Neural cell (in vitro differentiated cells): Measurements from ENCODE around the gene BRDT. TPM values are rescaled to one million over a fixed set of nuclear protein-coding genes. Genes with fewer than 3 reads are reported as not detected.

Experiments used
- H2AFZ ChIP-seq: fragments of 200-600, 300-800 bp; sonication (generic), shearing (Covaris generic); 2 replicates; pipeline ENCODE4 v1.6.0; 2014; ENCODE audit warnings: low read depth, mild to moderate bottlenecking, antibody characterized with exemption, low read length, moderate library complexity
- H3F3A ChIP-seq: fragments of 200-600 bp; shearing (Covaris generic); 2 replicates; pipeline ENCODE4 v1.6.1; 2016; ENCODE audit warnings: mild to moderate bottlenecking, moderate library complexity, mixed read lengths, antibody characterized with exemption, low read length; ENCODE audit not compliant: insufficient read depth, poor library complexity, severe bottlenecking
- H3K27ac ChIP-seq: fragments of 200-600, 300-800 bp; sonication (generic), shearing (Covaris generic); 2 replicates; pipeline ENCODE4 v1.5.1; 2014; ENCODE audit warnings: mild to moderate bottlenecking, low read length, moderate library complexity
- H3K27me3 ChIP-seq: fragments of 300-800, 200-600 bp; sonication (generic), shearing (Covaris generic); 2 replicates; pipeline ENCODE4 v1.6.0; 2014; ENCODE audit warnings: mild to moderate bottlenecking, low read depth, low read length, moderate library complexity; ENCODE audit not compliant: insufficient read depth
- H3K36me3 ChIP-seq: fragments of 300-800, 200-600 bp; sonication (generic), shearing (Covaris generic); 2 replicates; pipeline ENCODE4 v1.5.1; 2014; ENCODE audit warnings: mild to moderate bottlenecking, antibody characterized with exemption, low read length, moderate library complexity; ENCODE audit not compliant: insufficient read depth
- H3K4me2 ChIP-seq: fragments of 300-800, 200-600 bp; sonication (generic), shearing (Covaris generic); 2 replicates; pipeline ENCODE4 v1.6.0; 2014; ENCODE audit warnings: mild to moderate bottlenecking, low read length
- H3K4me3 ChIP-seq: fragments of 300-800, 200-600 bp; sonication (generic), shearing (Covaris generic); 2 replicates; pipeline ENCODE4 v1.5.1; 2014; ENCODE audit warnings: mild to moderate bottlenecking, low read length, moderate library complexity
- H3K79me2 ChIP-seq: fragments of 200-600 bp; shearing (Covaris generic); replicated peaks from 2 replicates; pipeline ENCODE4 v1.6.0; 2014; ENCODE audit warnings: mild to moderate bottlenecking, low read length, moderate library complexity; ENCODE audit not compliant: insufficient read depth
- H3K9ac ChIP-seq: fragments of 300-800, 200-600 bp; sonication (generic), shearing (Covaris generic); 2 replicates; pipeline ENCODE4 v1.6.1; 2016; ENCODE audit warnings: mild to moderate bottlenecking, low read length, mixed read lengths
- H3K9me2 ChIP-seq: fragments of 200-600 bp; shearing (Covaris generic); 2 replicates; pipeline ENCODE4 v1.6.1; 2016; ENCODE audit warnings: mild to moderate bottlenecking, low read length, mixed read lengths; ENCODE audit not compliant: insufficient read depth
- H3K9me3 ChIP-seq: fragments of 200-600, 300-800 bp; sonication (generic), shearing (Covaris generic); 2 replicates; pipeline ENCODE4 v1.6.1; 2016; ENCODE audit warnings: mild to moderate bottlenecking, mixed run types, low read length, moderate library complexity, mixed read lengths
- H4K20me1 ChIP-seq: fragments of 200-600 bp; shearing (Covaris generic); 2 replicates; pipeline ENCODE4 v1.6.1; 2016; ENCODE audit warnings: mild to moderate bottlenecking, mixed run types; ENCODE audit not compliant: insufficient read depth
- EP300 ChIP-seq: fragments of 450-650 bp; conservative IDR thresholded peaks from 2 replicates; pipeline ENCODE4 v1.6.1; 2014; ENCODE audit warnings: antibody characterized with exemption, mild to moderate bottlenecking, moderate library complexity; ENCODE audit not compliant: poor library complexity, severe bottlenecking
- EZH2 ChIP-seq: fragments of 200-600, 300-800 bp; shearing (Covaris generic), sonication (generic); IDR thresholded peaks from 2 replicates; pipeline ENCODE4 v1.6.1; 2014; ENCODE audit warnings: antibody characterized with exemption, low read length, borderline replicate concordance, mild to moderate bottlenecking; ENCODE audit not compliant: insufficient read depth, poor library complexity, severe bottlenecking
- MXI1 ChIP-seq: fragments of 450-650 bp; conservative IDR thresholded peaks from 2 replicates; pipeline ENCODE4 v1.6.1; 2014; ENCODE audit warnings: antibody characterized with exemption, mild to moderate bottlenecking; ENCODE audit not compliant: poor library complexity, severe bottlenecking
- POLR2AphosphoS5 ChIP-seq: IDR thresholded peaks from 2 replicates; pipeline ENCODE4 v1.6.1; 2012
- RAD21 ChIP-seq: fragments of 450-650 bp; conservative IDR thresholded peaks from 2 replicates; pipeline ENCODE4 v1.6.1; 2014; ENCODE audit warnings: antibody characterized with exemption, mild to moderate bottlenecking, moderate library complexity
- REST ChIP-seq: IDR thresholded peaks from 2 replicates; pipeline ENCODE4 v1.6.1; 2012; ENCODE audit warnings: borderline replicate concordance
- SMC3 ChIP-seq: fragments of 450-650 bp; conservative IDR thresholded peaks from 2 replicates; pipeline ENCODE4 v1.6.1; 2014; ENCODE audit warnings: antibody characterized with exemption, mild to moderate bottlenecking, moderate library complexity; ENCODE audit not compliant: poor library complexity
- TAF1 ChIP-seq: IDR thresholded peaks from 2 replicates; pipeline ENCODE4 v1.6.1; 2012; ENCODE audit warnings: low read depth
- polyA plus RNA-seq: library from polyadenylated mRNA; depleted of rRNA; stranded (reverse); fragments of >200 nt; gene quantifications from 2 replicates; pipeline ENCODE4 v1.2.3, GENCODE V29; 2014
- TF ChIP-seq, protein P1 (sequence below): fragments of 450-650 bp; IDR thresholded peaks from 2 replicates; pipeline ENCODE4 v1.5.1; 2014; ENCODE audit warnings: antibody characterized with exemption, mild to moderate bottlenecking, moderate library complexity; ENCODE audit not compliant: poor library complexity, severe bottlenecking

BRDT gene
- polyA plus RNA-seq, 1 donor from 2014 or later: not detected

DNA sequence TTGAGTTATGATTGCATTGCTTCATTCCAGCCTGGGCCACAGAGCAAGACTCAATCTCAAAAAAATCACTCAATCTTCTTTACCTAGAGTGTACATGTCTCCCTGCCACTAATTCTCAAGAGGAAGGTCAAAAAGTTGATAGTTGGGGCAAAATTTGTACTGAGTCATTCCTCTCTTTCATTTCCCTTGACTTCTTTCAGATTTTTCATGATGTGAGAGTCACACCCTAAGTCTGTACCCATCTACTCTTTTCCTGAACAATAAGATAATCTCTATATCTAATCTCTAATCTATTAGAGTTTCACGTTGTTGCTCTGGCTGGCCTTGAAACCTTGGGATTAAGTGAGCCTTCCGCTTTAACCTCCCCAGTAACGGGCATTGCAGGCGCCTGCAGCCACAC is 1.1 kb upstream of the BRDT start:
- H3K36me3 ChIP-seq: no peaks in the 10 kb centered on the region
- H3K9me2 ChIP-seq: no peaks in the 10 kb centered on the region
- H3K9me3 ChIP-seq: no peaks in the 10 kb centered on the region
- H4K20me1 ChIP-seq: no peaks in the 10 kb centered on the region
- no peak overlapping the region for H3K4me3 ChIP-seq
- no peak overlapping the region for H3K4me2 ChIP-seq
- no peak overlapping the region for H3K27ac ChIP-seq
- H2AFZ ChIP-seq: no peak overlapping the region
- no peak for TF ChIP-seq SMC3
- no peak for TF ChIP-seq MXI1
- no peak for TF ChIP-seq RAD21
- TF ChIP-seq EP300: no peak
- no peak for TF ChIP-seq EZH2
- no peak for TF ChIP-seq REST
- TF ChIP-seq TAF1: no peak
- TF ChIP-seq POLR2AphosphoS5: no peak
- TF ChIP-seq, protein P1, sequence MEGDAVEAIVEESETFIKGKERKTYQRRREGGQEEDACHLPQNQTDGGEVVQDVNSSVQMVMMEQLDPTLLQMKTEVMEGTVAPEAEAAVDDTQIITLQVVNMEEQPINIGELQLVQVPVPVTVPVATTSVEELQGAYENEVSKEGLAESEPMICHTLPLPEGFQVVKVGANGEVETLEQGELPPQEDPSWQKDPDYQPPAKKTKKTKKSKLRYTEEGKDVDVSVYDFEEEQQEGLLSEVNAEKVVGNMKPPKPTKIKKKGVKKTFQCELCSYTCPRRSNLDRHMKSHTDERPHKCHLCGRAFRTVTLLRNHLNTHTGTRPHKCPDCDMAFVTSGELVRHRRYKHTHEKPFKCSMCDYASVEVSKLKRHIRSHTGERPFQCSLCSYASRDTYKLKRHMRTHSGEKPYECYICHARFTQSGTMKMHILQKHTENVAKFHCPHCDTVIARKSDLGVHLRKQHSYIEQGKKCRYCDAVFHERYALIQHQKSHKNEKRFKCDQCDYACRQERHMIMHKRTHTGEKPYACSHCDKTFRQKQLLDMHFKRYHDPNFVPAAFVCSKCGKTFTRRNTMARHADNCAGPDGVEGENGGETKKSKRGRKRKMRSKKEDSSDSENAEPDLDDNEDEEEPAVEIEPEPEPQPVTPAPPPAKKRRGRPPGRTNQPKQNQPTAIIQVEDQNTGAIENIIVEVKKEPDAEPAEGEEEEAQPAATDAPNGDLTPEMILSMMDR: no peak
- no peak overlapping the region for H3K9ac ChIP-seq
- no peaks in the 10 kb centered on the region for H3F3A ChIP-seq
- no peaks in the 10 kb centered on the region for H3K79me2 ChIP-seq
- no peaks in the 10 kb centered on the region for H3K27me3 ChIP-seq

DNA sequence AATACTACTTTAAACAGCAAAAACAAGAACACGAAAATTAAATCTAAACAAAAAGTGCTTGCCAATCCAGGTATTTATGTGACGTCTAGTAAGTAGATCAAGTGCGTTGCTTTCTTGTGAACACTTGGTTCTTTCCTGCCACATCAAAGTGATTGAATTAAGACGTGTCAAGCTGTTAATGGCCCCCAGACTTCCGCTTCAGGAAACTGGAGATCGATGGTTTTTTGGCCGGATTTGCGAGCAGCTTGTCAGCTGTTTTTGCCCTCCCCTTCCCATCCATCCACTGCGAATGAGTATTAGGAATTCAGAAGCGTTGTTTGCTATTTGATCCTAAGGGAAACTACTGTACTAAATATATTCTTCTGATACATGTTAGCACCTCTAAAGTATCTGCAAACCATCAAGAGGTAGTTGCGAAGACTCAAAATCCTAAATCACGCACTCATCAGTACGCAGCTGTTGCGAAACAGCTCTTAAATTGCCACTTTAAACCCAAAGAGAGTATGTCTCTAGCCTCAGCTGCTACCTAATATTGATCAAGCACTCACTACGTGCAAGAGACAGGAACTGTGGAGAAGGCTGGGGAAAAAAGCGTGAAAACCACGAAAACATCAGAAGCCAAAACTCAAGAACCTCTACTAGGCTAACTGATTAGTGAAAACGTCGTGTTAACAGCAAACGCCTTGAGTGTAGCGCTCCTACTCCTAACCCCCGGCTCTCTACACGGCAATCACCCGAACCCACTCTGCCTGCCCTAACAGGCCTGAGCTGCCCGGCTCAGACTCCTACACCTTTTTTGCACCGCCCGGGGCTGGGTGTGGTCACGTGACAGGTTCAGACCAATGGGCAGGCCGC is 473 bp upstream of the BRDT start:
- TF ChIP-seq POLR2AphosphoS5 (no peak), SMC3 (no peak), EZH2 (no peak), RAD21 (no peak), EP300 (no peak), REST (no peak), TAF1 (no peak), MXI1 (no peak)
- TF ChIP-seq, protein P1: no peak
- H3K9me2 ChIP-seq: no peaks in the 10 kb centered on the region
- no peak overlapping the region for H3K4me2 ChIP-seq
- no peak overlapping the region for H2AFZ ChIP-seq
- H3K27me3 ChIP-seq: no peaks in the 10 kb centered on the region
- no peak overlapping the region for H3K4me3 ChIP-seq
- H3F3A ChIP-seq: no peaks in the 10 kb centered on the region
- H3K36me3 ChIP-seq: no peaks in the 10 kb centered on the region
- no peak overlapping the region for H3K27ac ChIP-seq
- no peak overlapping the region for H3K9ac ChIP-seq
- H3K9me3 ChIP-seq: no peaks in the 10 kb centered on the region
- H4K20me1 ChIP-seq: no peaks in the 10 kb centered on the region
- no peaks in the 10 kb centered on the region for H3K79me2 ChIP-seq
